MCF 10A (cell line): ENCODE data around the gene FAM20B. TPM values are rescaled to one million over a fixed set of nuclear protein-coding genes. Genes with fewer than 3 reads are reported as not detected.
"Not testable (repeated sequence)": the region's sequence is repeated elsewhere in the genome, so short reads cannot be mapped to it uniquely, and the experiment has no call there.

Source experiments
- Bru-seq: library from RNA; stranded (reverse); fragments of 400-500 nt; gene quantifications from one replicate; lab custom pipeline; 2021; lab: Mats Ljungman, UMichigan
- BruChase-seq, 2 experiments: library from RNA; stranded (reverse); fragments of 400-500 nt; gene quantifications; one replicate each; lab custom pipeline; 2021; lab: Mats Ljungman, UMichigan
- BruUV-seq: library from RNA; stranded (reverse); fragments of 400-500 nt; replicated peaks from 2 replicates; lab custom pipeline; 2021; lab: Mats Ljungman, UMichigan
- CTCF ChIA-PET: fragments of 300-600 bp; sonication (Branson Sonifier 250); formaldehyde crosslinking; extraction: SDS; loops from one replicate; lab custom pipeline; 2021; ENCODE audit warnings: antibody characterized with exemption, inconsistent platforms; lab: Yijun Ruan, JAX
- POLR2A ChIA-PET: fragments of 300-600, 350-650 bp; sonication (Branson Sonifier 250); formaldehyde crosslinking; extraction: SDS; loops from one replicate; lab custom pipeline; 2020; ENCODE audit warnings: antibody characterized with exemption, inconsistent platforms; lab: Yijun Ruan, JAX
- DNase-seq: peaks from one replicate; pipeline ENCODE4 v3.0.0-alpha.2; 2018; ENCODE audit not compliant: unreplicated experiment
- H3K27ac Mint-ChIP-seq: one replicate; pipeline ENCODE4 v1.8.0; 2022; ENCODE audit warnings: mild to moderate bottlenecking, low read depth, mixed read lengths; ENCODE audit not compliant: unreplicated experiment
- H3K27me3 Mint-ChIP-seq: one replicate; pipeline ENCODE4 v1.8.0; 2022; ENCODE audit warnings: mixed read lengths; ENCODE audit not compliant: insufficient read depth, unreplicated experiment
- H3K36me3 Mint-ChIP-seq: one replicate; pipeline ENCODE4 v1.8.0; 2022; ENCODE audit warnings: mild to moderate bottlenecking, moderate library complexity, mixed read lengths; ENCODE audit not compliant: insufficient read depth, unreplicated experiment
- H3K4me1 Mint-ChIP-seq: one replicate; pipeline ENCODE4 v1.8.0; 2022; ENCODE audit warnings: mixed read lengths; ENCODE audit not compliant: insufficient read depth, unreplicated experiment
- H3K4me3 Mint-ChIP-seq: one replicate; pipeline ENCODE4 v1.8.0; 2022; ENCODE audit warnings: mild to moderate bottlenecking, moderate library complexity, mixed read lengths; ENCODE audit not compliant: unreplicated experiment
- H3K9me3 Mint-ChIP-seq: one replicate; pipeline ENCODE4 v1.8.0; 2022; ENCODE audit warnings: mixed read lengths; ENCODE audit not compliant: unreplicated experiment
- intact Hi-C: fragments of 100-400 bp; cut with micrococcal nuclease; formaldehyde crosslinking; loops from 2 replicates; pipeline ENCODE4 v1.14.1; 2022
- long read RNA-seq: library from polyadenylated mRNA; stranded (forward); transcript quantifications from one replicate; pipeline ENCODE4 v2.0.0, GENCODE V29; 2022
- total RNA-seq: library from RNA; stranded (reverse); gene quantifications from 2 replicates; pipeline ENCODE4 v1.2.3, GENCODE V29; 2022
- TF ChIP-seq, protein P1 (sequence below): fragments of 200-600 bp; IDR thresholded peaks from one replicate; pipeline ENCODE4 v1.8.0; 2022; ENCODE audit warnings: antibody characterized with exemption, mild to moderate bottlenecking; ENCODE audit not compliant: unreplicated experiment

Gene FAM20B, protein sequence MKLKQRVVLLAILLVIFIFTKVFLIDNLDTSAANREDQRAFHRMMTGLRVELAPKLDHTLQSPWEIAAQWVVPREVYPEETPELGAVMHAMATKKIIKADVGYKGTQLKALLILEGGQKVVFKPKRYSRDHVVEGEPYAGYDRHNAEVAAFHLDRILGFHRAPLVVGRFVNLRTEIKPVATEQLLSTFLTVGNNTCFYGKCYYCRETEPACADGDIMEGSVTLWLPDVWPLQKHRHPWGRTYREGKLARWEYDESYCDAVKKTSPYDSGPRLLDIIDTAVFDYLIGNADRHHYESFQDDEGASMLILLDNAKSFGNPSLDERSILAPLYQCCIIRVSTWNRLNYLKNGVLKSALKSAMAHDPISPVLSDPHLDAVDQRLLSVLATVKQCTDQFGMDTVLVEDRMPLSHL
- total RNA-seq (44.2 and 45.0 TPM in 2 replicates), Bru-seq, nascent RNA (percentile 81 among the genes with signal in this experiment), BruChase-seq, experiment 1, labeled RNA remaining after a 6-hour chase (percentile 92 among the genes with signal in this experiment), BruChase-seq, experiment 2, labeled RNA remaining after a 2-hour chase (percentile 82 among the genes with signal in this experiment)
- long read RNA-seq, full-length matches to known transcripts, result 3 of 16 reads
- long read RNA-seq, partial matches to known transcripts, result 6 of 16 reads
- long read RNA-seq, other reads (novel, unspliced or antisense), result 7 of 16 reads

GRCh38 chr1:179025125-179025974 lies at the start of gene FAM20B:
FAM20B (plus strand) TSS chr1:179025894; CDS start chr1:179043848, 17,954 bp downstream.
- TF ChIP-seq, protein P1, sequence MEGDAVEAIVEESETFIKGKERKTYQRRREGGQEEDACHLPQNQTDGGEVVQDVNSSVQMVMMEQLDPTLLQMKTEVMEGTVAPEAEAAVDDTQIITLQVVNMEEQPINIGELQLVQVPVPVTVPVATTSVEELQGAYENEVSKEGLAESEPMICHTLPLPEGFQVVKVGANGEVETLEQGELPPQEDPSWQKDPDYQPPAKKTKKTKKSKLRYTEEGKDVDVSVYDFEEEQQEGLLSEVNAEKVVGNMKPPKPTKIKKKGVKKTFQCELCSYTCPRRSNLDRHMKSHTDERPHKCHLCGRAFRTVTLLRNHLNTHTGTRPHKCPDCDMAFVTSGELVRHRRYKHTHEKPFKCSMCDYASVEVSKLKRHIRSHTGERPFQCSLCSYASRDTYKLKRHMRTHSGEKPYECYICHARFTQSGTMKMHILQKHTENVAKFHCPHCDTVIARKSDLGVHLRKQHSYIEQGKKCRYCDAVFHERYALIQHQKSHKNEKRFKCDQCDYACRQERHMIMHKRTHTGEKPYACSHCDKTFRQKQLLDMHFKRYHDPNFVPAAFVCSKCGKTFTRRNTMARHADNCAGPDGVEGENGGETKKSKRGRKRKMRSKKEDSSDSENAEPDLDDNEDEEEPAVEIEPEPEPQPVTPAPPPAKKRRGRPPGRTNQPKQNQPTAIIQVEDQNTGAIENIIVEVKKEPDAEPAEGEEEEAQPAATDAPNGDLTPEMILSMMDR, result no peak
- BruUV-seq, result no TSS peak
- CTCF ChIA-PET, result interaction anchor here (0.7 to 2.8 kb wide), 3 partner anchors 8 to 94 kb away, joined by 3 to 17 read pairs (median 4); no protein-coding TSS in a partner anchor
- Mint-ChIP-seq H3K4me3 (peak within 1 kb of the TSS; percentile 82), H3K27me3 (no peaks in the 10 kb centered on the region), H3K36me3 (no peaks in the 10 kb centered on the region), H3K4me1 (peaks cover 31% of the 10 kb centered on the region), H3K9me3 (no peaks in the 10 kb centered on the region), H3K27ac (peak within 1 kb of the TSS; percentile 68)
- intact Hi-C loops, result no loop called here
- POLR2A ChIA-PET, result no interaction called here
- DNase-seq, result peak; percentile 94

DNA sequence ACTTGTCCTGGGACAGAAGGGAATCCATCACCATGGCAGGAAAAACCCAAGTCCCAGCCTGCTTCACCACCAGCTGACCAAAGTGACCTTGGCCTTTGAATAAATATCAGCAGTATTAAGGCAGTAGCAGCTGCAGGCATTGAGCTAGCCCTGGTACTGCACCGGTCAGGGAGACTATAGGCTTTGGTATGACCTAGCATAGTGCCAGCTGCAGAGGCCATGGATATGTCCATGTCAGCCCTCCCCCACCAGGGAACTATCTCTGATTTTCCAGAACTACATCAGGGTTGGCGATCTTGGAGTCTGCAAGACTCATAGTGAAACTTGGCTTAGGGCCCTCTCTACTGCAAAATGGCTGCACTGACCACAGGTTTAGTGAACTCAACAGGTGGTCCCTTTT lies 49.2 kb upstream of the FAM20B start:
- ChIA-PET CTCF (interaction anchor here (0.6 kb wide), 2 partner anchors 10 to 227 kb away, joined by 3 to 4 read pairs; no protein-coding TSS in a partner anchor), POLR2A (no interaction called here)
- no peaks in the 10 kb centered on the region for H3K27me3 Mint-ChIP-seq
- BruUV-seq, result no TSS peak
- no peak overlapping the region for H3K27ac Mint-ChIP-seq
- no peak overlapping the region for H3K4me3 Mint-ChIP-seq
- intact Hi-C loops, result no loop called here
- H3K36me3 Mint-ChIP-seq, result no peaks in the 10 kb centered on the region
- no peaks in the 10 kb centered on the region for H3K4me1 Mint-ChIP-seq
- H3K9me3 Mint-ChIP-seq, result peaks cover 23% of the 10 kb centered on the region
- no peak for DNase-seq
- TF ChIP-seq, protein P1, result no peak

DNA sequence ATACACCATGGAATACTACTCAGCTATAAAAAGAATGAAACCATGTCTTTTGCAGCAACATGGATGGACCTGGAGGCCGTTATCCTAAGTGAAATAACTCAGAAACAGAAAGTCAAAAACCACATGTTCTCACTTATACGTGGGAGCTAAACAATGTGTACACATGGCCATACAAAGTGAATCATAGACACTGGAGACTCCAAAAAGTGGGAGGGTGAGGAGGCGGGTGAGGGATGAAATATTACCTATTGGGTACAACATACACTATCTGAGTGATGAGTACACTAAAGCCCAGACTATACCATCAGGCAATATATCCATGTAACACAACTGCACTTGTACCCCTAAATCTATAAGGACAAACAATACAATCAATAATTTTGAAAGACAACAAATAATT lies 39.5 kb upstream of the FAM20B start:
- CTCF ChIA-PET, result interaction anchor here (0.6 to 1.6 kb wide), 4 partner anchors 10 to 17 kb away, joined by 3 to 6 read pairs (median 4); no protein-coding TSS in a partner anchor
- intact Hi-C loops, result no loop called here
- H3K9me3 Mint-ChIP-seq, result no peaks in the 10 kb centered on the region
- POLR2A ChIA-PET, result interaction anchor here (0.6 kb wide), 1 partner anchor 114 kb away, joined by 3 read pairs; no protein-coding TSS in a partner anchor
- H3K27me3 Mint-ChIP-seq, result no peaks in the 10 kb centered on the region
- no peaks in the 10 kb centered on the region for H3K4me1 Mint-ChIP-seq
- TF ChIP-seq, protein P1, result no peak
- DNase-seq, result no peak
- no TSS peak for BruUV-seq
- H3K4me3 Mint-ChIP-seq, result no peak overlapping the region
- H3K27ac Mint-ChIP-seq, result no peak overlapping the region
- H3K36me3 Mint-ChIP-seq, result no peaks in the 10 kb centered on the region

- BruUV-seq, H3K27ac Mint-ChIP-seq, H3K4me3 Mint-ChIP-seq, POLR2A ChIA-PET, H3K36me3 Mint-ChIP-seq, CTCF ChIA-PET, DNase-seq, H3K27me3 Mint-ChIP-seq, H3K9me3 Mint-ChIP-seq, intact Hi-C loops, H3K4me1 Mint-ChIP-seq: not testable (repeated sequence)
Measured at GRCh38 chr1:178988198-178988597, 37.5 kb upstream of the FAM20B start.
